HepG2 (cell line): ENCODE results near the gene CCDC74B. TPM values are rescaled to one million over a fixed set of nuclear protein-coding genes. Genes with fewer than 3 reads are reported as not detected.

Experiments used
- ARID4A ChIP-seq: sonication (generic); formaldehyde crosslinking; IDR thresholded peaks from 2 replicates; pipeline ENCODE4 v1.5.0; 2020; ENCODE audit warnings: mild to moderate bottlenecking, missing genetic modification reagents, borderline replicate concordance
- GZF1 ChIP-seq: sonication (generic); formaldehyde crosslinking; IDR thresholded peaks from 2 replicates; pipeline ENCODE4 v1.5.1; 2020; ENCODE audit warnings: mild to moderate bottlenecking, missing genetic modification reagents
- HMGXB3 ChIP-seq: sonication (generic); formaldehyde crosslinking; IDR thresholded peaks from 2 replicates; pipeline ENCODE4 v1.4.0; 2020; ENCODE audit warnings: missing genetic modification reagents, borderline replicate concordance
- HMGXB4 ChIP-seq, 2 experiments: sonication (generic) in 1 of 2; formaldehyde crosslinking in 1 of 2; IDR thresholded peaks; 2 replicates each; pipeline versions ENCODE4 v1.4.0 to v1.6.1; 2018 to 2020; ENCODE audit warnings: missing genetic modification reagents in 2 of 2, borderline replicate concordance in 1 of 2, low read depth in 1 of 2, mild to moderate bottlenecking in 1 of 2, missing biosample characterization in 1 of 2
- THRA ChIP-seq: sonication (generic); formaldehyde crosslinking; IDR thresholded peaks from 2 replicates; pipeline ENCODE4 v1.4.0; 2020; ENCODE audit warnings: missing genetic modification reagents, borderline replicate concordance
- YEATS4 ChIP-seq: sonication (generic); formaldehyde crosslinking; IDR thresholded peaks from 2 replicates; pipeline ENCODE4 v1.4.0; 2020; ENCODE audit warnings: missing genetic modification reagents, borderline replicate concordance
- YY1 ChIP-seq: IDR thresholded peaks from 2 replicates; pipeline ENCODE4 v1.6.1; 2011; ENCODE audit warnings: low read length, low read depth, moderate library complexity, mild to moderate bottlenecking; ENCODE audit not compliant: insufficient read depth, insufficient replicate concordance
- ZBTB25 ChIP-seq: IDR thresholded peaks from 2 replicates; pipeline ENCODE4 v1.6.1; 2018; ENCODE audit warnings: missing genetic modification reagents
- ZBTB33 ChIP-seq: sonication (generic); formaldehyde crosslinking; IDR thresholded peaks from 2 replicates; pipeline ENCODE4 v1.4.0; 2020; ENCODE audit warnings: missing genetic modification reagents
- ZMYM4 ChIP-seq: sonication (generic); formaldehyde crosslinking; IDR thresholded peaks from 2 replicates; pipeline ENCODE4 v1.8.1; 2023; ENCODE audit warnings: mild to moderate bottlenecking, missing genetic modification reagents
- ZNF792 ChIP-seq: IDR thresholded peaks from 2 replicates; pipeline ENCODE4 v1.6.1; 2016
- polyA plus RNA-seq, 8 experiments: library from polyadenylated mRNA; depleted of rRNA in 3 of 8; stranded (reverse) in 7 of 8; unstranded in 1 of 8; fragments of >200 nt; fragmentation: Illumina TruSeq in 4 of 8; extraction: Trizol in 4 of 8; gene quantifications; 2 replicates each; pipeline versions ENCODE4 v1.2.1 to v1.2.3, GENCODE V29; 2011 to 2016; ENCODE audit warnings: low read depth in 4 of 8, missing spikeins in 1 of 8, mixed read lengths in 1 of 8; ENCODE audit not compliant: insufficient read depth in 1 of 8
- total RNA-seq, 5 experiments: library from RNA; depleted of rRNA; stranded (reverse); fragments of >200 nt; fragmentation: Illumina TruSeq; extraction: Trizol; gene quantifications; 2 replicates each; pipeline ENCODE4 v1.2.3, GENCODE V29; 2016; ENCODE audit warnings: low read depth in 1 of 5

CCDC74B gene
- total and polyA plus RNA-seq, 2 of the 13 experiments (the other 11 are each of a cell fraction or from before 2014, with no cell fraction given): 0.07 to 0.11 TPM

GRCh38 chr2:130129120-130129829, 15.6 kb downstream of the CCDC74B start, which contains the start of gene POTEF (continued):
- TF ChIP-seq THRA: peak; percentile 85; the same call in 1 of the 2 replicates
- TF ChIP-seq YY1: peak; percentile 12
- 0 out of 2 replicates have a peak, but pooled peaks have one; percentile 26 for TF ChIP-seq ZMYM4 (CRISPR knock-in tag)
- peak; percentile 57; the same call in 1 of the 2 replicates for TF ChIP-seq ZBTB33 (CRISPR knock-in tag)
- 0 out of 2 replicates have a peak, but pooled peaks have one; percentile 27 for TF ChIP-seq ZBTB25 (CRISPR knock-in tag)
- 0 out of 2 replicates have a peak, but pooled peaks have one; percentile 30 for TF ChIP-seq ZNF792
- peak in 1 of 2 experiments; percentile 24; a peak in 1 of 4 replicates for TF ChIP-seq HMGXB4 (CRISPR knock-in tag; IDR thresholded peaks at IDR 0.05; ENCODE audit: borderline replicate concordance in 1 of 2, low read depth in 1 of 2)
- peak; percentile 96 for TF ChIP-seq GZF1 (CRISPR knock-in tag)
- peak; percentile 78 for TF ChIP-seq HMGXB3
- 0 out of 2 replicates have a peak, but pooled peaks have one; percentile 43 for TF ChIP-seq YEATS4 (CRISPR knock-in tag)
- TF ChIP-seq ARID4A (CRISPR knock-in tag): peak; percentile 31; the same call in 1 of the 2 replicates
